Endothelial cell of umbilical vein (primary cell): Measurements from ENCODE around the gene KCNK16. TPM values are rescaled to one million over a fixed set of nuclear protein-coding genes. Genes with fewer than 3 reads are reported as not detected.

Experiments
- BruUV-seq: library from RNA; stranded (reverse); fragments of 400-500 nt; replicated peaks from 2 replicates; lab custom pipeline; 2021; lab: Mats Ljungman, UMichigan
- CTCF ChIA-PET: fragments of 300-600, 350-600 bp; sonication (Branson Sonifier 250); formaldehyde crosslinking; loops from one replicate; lab custom pipeline; 2021; ENCODE audit warnings: antibody characterized with exemption, inconsistent platforms; lab: Charles Lee
- POLR2A ChIA-PET: fragments of 300-600, 350-600 bp; sonication (Branson Sonifier 250); formaldehyde crosslinking; loops from one replicate; lab custom pipeline; 2021; ENCODE audit warnings: antibody characterized with exemption, inconsistent platforms; lab: Charles Lee
- DNase-seq: peaks from one replicate; pipeline ENCODE4 v3.0.0-alpha.2; 2011; ENCODE audit warnings: low read depth, low spot score
- FAIRE-seq: peaks from 2 replicates; lab custom pipeline; 2011; peaks lifted over from hg19 to GRCh38; lab: Jason Lieb, UNC
- H2AFZ ChIP-seq: 2 replicates; pipeline ENCODE4 v1.6.0; 2012; ENCODE audit warnings: low read depth, low read length, control low read depth, inconsistent platforms
- H3K27ac ChIP-seq: 2 replicates; pipeline ENCODE4 v1.5.1; 2011; ENCODE audit warnings: low read depth, mild to moderate bottlenecking, control low read depth, low read length, moderate library complexity; ENCODE audit not compliant: insufficient read depth
- H3K27me3 ChIP-seq, 2 experiments: 2 replicates each; pipeline versions ENCODE4 v1.6.0 to v1.6.1; 2011; ENCODE audit warnings: low read length in 2 of 2, mixed read lengths in 1 of 2; ENCODE audit not compliant: control insufficient read depth in 2 of 2, insufficient read depth in 2 of 2
- H3K36me3 ChIP-seq, 2 experiments: 2 replicates in 1 of 2; 3 replicates in 1 of 2; pipeline ENCODE4 v1.5.1; 2011; ENCODE audit warnings: low read length in 2 of 2, mild to moderate bottlenecking in 1 of 2, moderate library complexity in 1 of 2; ENCODE audit not compliant: control insufficient read depth in 2 of 2, insufficient read depth in 2 of 2; ENCODE audit errors: extremely low read depth in 1 of 2
- H3K4me1 ChIP-seq: 3 replicates; pipeline ENCODE4 v1.5.1; 2011; ENCODE audit warnings: mild to moderate bottlenecking, low read length; ENCODE audit not compliant: control insufficient read depth, insufficient read depth; ENCODE audit errors: extremely low read depth
- H3K4me2 ChIP-seq: 2 replicates; pipeline ENCODE4 v1.6.1; 2011; ENCODE audit warnings: low read length, control low read depth, mixed read lengths; ENCODE audit not compliant: insufficient read depth
- H3K4me3 ChIP-seq, 3 experiments: fragments of 200-600 bp in 1 of 3; sonication (generic), shearing (Covaris generic) in 1 of 3; replicated peaks in 1 of 3; 2 replicates each; pipeline ENCODE4 v1.5.1; 2011 to 2016; ENCODE audit warnings: control low read depth in 3 of 3, low read length in 3 of 3, mild to moderate bottlenecking in 2 of 3, inconsistent platforms in 1 of 3, low read depth in 1 of 3, moderate library complexity in 1 of 3; ENCODE audit not compliant: insufficient read depth in 1 of 3
- H3K79me2 ChIP-seq: 2 replicates; pipeline ENCODE4 v1.6.0; 2012; ENCODE audit warnings: low read length, inconsistent platforms; ENCODE audit not compliant: control insufficient read depth, insufficient read depth
- H3K9ac ChIP-seq: replicated peaks from 2 replicates; pipeline ENCODE3; 2011; ENCODE audit warnings: low read length, control low read depth; ENCODE audit not compliant: insufficient read depth; ENCODE audit errors: extremely low read depth
- H3K9me1 ChIP-seq: replicated peaks from 3 replicates; pipeline ENCODE4 v1.6.0; 2011; ENCODE audit warnings: mild to moderate bottlenecking, low read length; ENCODE audit not compliant: control insufficient read depth, insufficient read depth; ENCODE audit errors: extremely low read depth
- H3K9me3 ChIP-seq: replicated peaks from 2 replicates; pipeline ENCODE4 v1.5.1; 2012; ENCODE audit warnings: low read length, inconsistent platforms; ENCODE audit not compliant: control insufficient read depth, insufficient read depth
- H4K20me1 ChIP-seq: replicated peaks from 2 replicates; pipeline ENCODE3; 2011; ENCODE audit warnings: mild to moderate bottlenecking, low read length; ENCODE audit not compliant: control insufficient read depth, insufficient read depth; ENCODE audit errors: extremely low read depth
- CTCF ChIP-seq, 2 donors: IDR thresholded peaks; 1 replicate in 1 of 2; 2 replicates in 1 of 2; pipeline ENCODE4 v1.5.1; 2011; ENCODE audit warnings: low read length in 2 of 2, mild to moderate bottlenecking in 2 of 2, moderate library complexity in 2 of 2, control low read depth in 1 of 2, inconsistent platforms in 1 of 2, low read depth in 1 of 2; ENCODE audit not compliant: insufficient read depth in 1 of 2; ENCODE audit errors: extremely low read depth in 1 of 2
- EZH2 ChIP-seq: IDR thresholded peaks from 2 replicates; pipeline ENCODE4 v1.6.1; 2012; ENCODE audit warnings: borderline replicate concordance, low read depth, mild to moderate bottlenecking, moderate library complexity, low read length, inconsistent platforms; ENCODE audit not compliant: severe bottlenecking
- FOS ChIP-seq: IDR thresholded peaks from 2 replicates; pipeline ENCODE4 v1.6.1; 2011; ENCODE audit warnings: mild to moderate bottlenecking, low read length, moderate library complexity, borderline replicate concordance; ENCODE audit not compliant: insufficient read depth
- GATA2 ChIP-seq: IDR thresholded peaks from 2 replicates; pipeline ENCODE4 v1.7.0; 2011; ENCODE audit warnings: low read depth, mild to moderate bottlenecking, moderate library complexity, mixed read lengths, low read length; ENCODE audit not compliant: insufficient read length, insufficient read depth
- JUN ChIP-seq: IDR thresholded peaks from 2 replicates; pipeline ENCODE4 v1.6.1; 2011; ENCODE audit warnings: borderline replicate concordance, low read depth; ENCODE audit not compliant: insufficient read length, insufficient read depth
- MAX ChIP-seq: IDR thresholded peaks from 2 replicates; pipeline ENCODE4 v1.6.1; 2011; ENCODE audit not compliant: insufficient read depth, insufficient read length
- MYC ChIP-seq: IDR thresholded peaks from one replicate; pipeline ENCODE4 v1.6.1; 2011; ENCODE audit warnings: mild to moderate bottlenecking, low read depth, low read length
- POLR2A ChIP-seq: IDR thresholded peaks from 2 replicates; pipeline ENCODE4 v1.6.1; 2012; ENCODE audit warnings: low read depth, mild to moderate bottlenecking, control low read depth, low read length
- POLR2AphosphoS5 ChIP-seq: IDR thresholded peaks from 2 replicates; pipeline ENCODE4 v1.6.1; 2012; ENCODE audit warnings: low read depth, mild to moderate bottlenecking, control low read depth, low read length, moderate library complexity; ENCODE audit not compliant: insufficient read depth
- dilution Hi-C: fragments of 300-500 bp; cut with MboI; formaldehyde crosslinking; loops from one replicate; pipeline ENCODE4 v1.15.0; 2019; ENCODE audit warnings: low sequenced_read_pairs; ENCODE audit not compliant: extremely low pct_ligation_motif_present
- intact Hi-C: fragments of 100-400 bp; cut with micrococcal nuclease; formaldehyde crosslinking; loops from one replicate; pipeline ENCODE4 v1.10.0; 2022
- polyA plus RNA-seq, 4 experiments: library from polyadenylated mRNA; depleted of rRNA in 3 of 4; stranded (reverse) in 3 of 4; unstranded in 1 of 4; fragments of >200 nt; gene quantifications; 2 replicates each; pipeline versions ENCODE4 v1.2.1 to v1.2.3, GENCODE V29; 2011 to 2012; ENCODE audit warnings: missing spikeins in 1 of 4
- total RNA-seq: library from RNA; stranded (reverse); gene quantifications from 2 replicates; pipeline ENCODE4 v1.2.3, GENCODE V29; 2021

The KCNK16 gene
- total and polyA plus RNA-seq, 2 donors (not counting 3 experiments of a cell fraction or from before 2014, with no cell fraction given), result not detected

DNA sequence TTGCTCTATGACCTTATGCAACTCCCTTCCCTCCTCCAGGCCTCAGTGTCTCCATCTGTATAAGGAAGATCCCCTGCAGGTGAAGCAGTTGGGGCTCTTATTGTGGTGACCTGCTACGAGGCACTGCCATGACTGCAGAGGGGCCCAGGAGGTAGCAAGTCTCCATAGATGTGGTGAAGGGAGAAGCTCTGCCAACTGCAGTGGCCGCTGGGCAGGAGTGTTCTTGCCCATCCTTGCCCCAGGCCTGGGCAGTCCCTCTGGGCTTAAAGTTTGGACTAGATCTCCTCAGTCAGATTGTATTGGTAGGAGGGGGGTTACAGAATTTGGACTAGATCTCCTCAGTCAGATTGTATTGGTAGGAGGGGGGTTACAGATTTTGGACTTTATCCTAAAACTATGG is 20.5 kb downstream of the KCNK16 start:
- BruUV-seq, result no TSS peak
- no peak overlapping the region for H2AFZ ChIP-seq
- ChIA-PET POLR2A (no interaction called here), CTCF (interaction anchor here (1.1 to 14.2 kb wide), 15 partner anchors 11 to 492 kb away, joined by 3 to 223 read pairs (median 4); no protein-coding TSS in a partner anchor)
- no peaks in the 10 kb centered on the region for H3K9me1 ChIP-seq
- no peaks in the 10 kb centered on the region for H3K9me3 ChIP-seq
- TF ChIP-seq POLR2AphosphoS5, result no peak
- no peak for TF ChIP-seq POLR2A
- TF ChIP-seq JUN, result no peak
- TF ChIP-seq EZH2, result no peak
- no peak for TF ChIP-seq FOS
- no peak for TF ChIP-seq GATA2
- no peak for TF ChIP-seq CTCF (IDR thresholded peaks at IDR 0.05; ENCODE audit: extremely low read depth in 1 of 2, insufficient read depth in 1 of 2, low read depth in 1 of 2, low read length in 2 of 2)
- no peak for TF ChIP-seq MAX
- TF ChIP-seq MYC, result no peak
- dilution Hi-C loops, result no loop called here
- H3K4me2 ChIP-seq, result no peak overlapping the region
- H3K9ac ChIP-seq, result no peak overlapping the region
- no peaks in the 10 kb centered on the region for H3K27me3 ChIP-seq
- H4K20me1 ChIP-seq, result no peaks in the 10 kb centered on the region
- H3K79me2 ChIP-seq, result no peaks in the 10 kb centered on the region
- H3K4me3 ChIP-seq, result no peak overlapping the region
- H3K4me1 ChIP-seq, result no peaks in the 10 kb centered on the region
- FAIRE-seq, result no peak
- intact Hi-C loops, result loop anchor here (2.0 kb wide), 1 partner anchor 213 kb away; no protein-coding TSS in a partner anchor
- no peaks in the 10 kb centered on the region for H3K36me3 ChIP-seq
- no peak overlapping the region for H3K27ac ChIP-seq
- DNase-seq, result no peak
